HG03135 (cell line): ENCODE data around the gene KRT85.

ENCODE experiments used
- ATAC-seq: cut with Tn5 transposase; IDR thresholded peaks from one replicate; pipeline ENCODE4 v1.9.1; 2021; ENCODE audit warnings: mild to moderate bottlenecking, moderate library complexity; ENCODE audit not compliant: unreplicated experiment

The KRT85 gene

GRCh38 chr12:52395761-52396434 is 28.6 kb upstream of the KRT85 start:
- ATAC-seq: no peak

GRCh38 chr12:52394836-52395405 is 27.6 kb upstream of the KRT85 start:
- no peak for ATAC-seq

GRCh38 chr12:52392465-52393007 is 25.3 kb upstream of the KRT85 start:
- ATAC-seq: no peak

- ATAC-seq: no peak
Observed at GRCh38 chr12:52391618-52392002, 24.3 kb upstream of the KRT85 start.

- no peak for ATAC-seq
Observed at GRCh38 chr12:52390739-52391617, 23.7 kb upstream of the KRT85 start.

- no peak for ATAC-seq
Observed at GRCh38 chr12:52389313-52390207, 22.3 kb upstream of the KRT85 start.

- no peak for ATAC-seq
Observed at GRCh38 chr12:52387859-52388258, 20.6 kb upstream of the KRT85 start.

GRCh38 chr12:52385226-52385702 is 18.0 kb upstream of the KRT85 start, which contains the start of gene KRT84:
Gene KRT84 (minus strand): TSS chr12:52385652. CDS start chr12:52385585, 67 bp downstream.
- ATAC-seq: no peak

- no peak for ATAC-seq
Observed at GRCh38 chr12:52383331-52383730, 16.1 kb upstream of the KRT85 start.

- ATAC-seq: no peak
Observed at GRCh38 chr12:52382854-52383253, 15.6 kb upstream of the KRT85 start.

- no peak for ATAC-seq
Observed at GRCh38 chr12:52381206-52381605, 13.9 kb upstream of the KRT85 start.

- ATAC-seq: no peak
Observed at GRCh38 chr12:52380271-52380694, 13.0 kb upstream of the KRT85 start.

- no peak for ATAC-seq
Observed at GRCh38 chr12:52379536-52379935, 12.3 kb upstream of the KRT85 start.

GRCh38 chr12:52378091-52378490 is 10.8 kb upstream of the KRT85 start:
- no peak for ATAC-seq

- no peak for ATAC-seq
Observed at GRCh38 chr12:52377266-52377665, 10.0 kb upstream of the KRT85 start.

- no peak for ATAC-seq
Observed at GRCh38 chr12:52372216-52373154, 5.2 kb upstream of the KRT85 start.

- no peak for ATAC-seq
Observed at GRCh38 chr12:52371716-52372115, 4.4 kb upstream of the KRT85 start.

GRCh38 chr12:52370926-52371608 is 3.8 kb upstream of the KRT85 start:
- no peak for ATAC-seq

GRCh38 chr12:52369809-52370208 is 2.5 kb upstream of the KRT85 start:
- ATAC-seq: no peak
